ENCODE results near the gene MVB12B.

Gene MVB12B

GRCh38 chr9:126411948-126412284 lies 85.3 kb downstream of the MVB12B start:
- DNase-seq = no peak

GRCh38 chr9:126412905-126413304 lies 86.3 kb downstream of the MVB12B start:
- no peak for DNase-seq

GRCh38 chr9:126413391-126414068 lies 86.9 kb downstream of the MVB12B start:
- DNase-seq = no peak

- no peak for DNase-seq
These were observed 89.2 kb downstream of the MVB12B start for GRCh38 chr9:126415741-126416370.

- DNase-seq = no peak
These were observed 90.4 kb downstream of the MVB12B start for GRCh38 chr9:126417043-126417442.

GRCh38 chr9:126417684-126418083 lies 91.1 kb downstream of the MVB12B start:
- no peak for DNase-seq

GRCh38 chr9:126418608-126419007 lies 92.0 kb downstream of the MVB12B start:
- DNase-seq = no peak

- peak; percentile 7 for DNase-seq
These were observed 92.8 kb downstream of the MVB12B start for GRCh38 chr9:126419475-126419874.

- DNase-seq = peak; percentile 10
These were observed 93.5 kb downstream of the MVB12B start for GRCh38 chr9:126420135-126420534.

GRCh38 chr9:126420643-126421564 lies 94.3 kb downstream of the MVB12B start:
- no peak for DNase-seq

GRCh38 chr9:126421567-126422428 lies 95.2 kb downstream of the MVB12B start:
- no peak for DNase-seq

- DNase-seq = no peak
These were observed 96.7 kb downstream of the MVB12B start for GRCh38 chr9:126423142-126423915.

- DNase-seq = no peak
These were observed 97.2 kb downstream of the MVB12B start for GRCh38 chr9:126423916-126424185.

- DNase-seq = no peak
These were observed 97.9 kb downstream of the MVB12B start for GRCh38 chr9:126424511-126424910.

- DNase-seq = no peak
These were observed 102.0 kb downstream of the MVB12B start for GRCh38 chr9:126428534-126429175.

- no peak for DNase-seq
These were observed 102.6 kb downstream of the MVB12B start for GRCh38 chr9:126429190-126429589.

- no peak for DNase-seq
These were observed 103.5 kb downstream of the MVB12B start for GRCh38 chr9:126430124-126430523.

- no peak for DNase-seq
These were observed 104.6 kb downstream of the MVB12B start for GRCh38 chr9:126431077-126431742.

GRCh38 chr9:126432659-126433058 lies 106.0 kb downstream of the MVB12B start:
- no peak for DNase-seq

- no peak for DNase-seq
These were observed 108.5 kb downstream of the MVB12B start for GRCh38 chr9:126435105-126435504.

GRCh38 chr9:126435626-126436025 lies 109.0 kb downstream of the MVB12B start:
- DNase-seq = no peak
